Brain microvascular endothelial cell (primary cell): ENCODE data around the gene RANBP17.
"Not testable (repeated sequence)": the region's sequence is repeated elsewhere in the genome, so short reads cannot be mapped to it uniquely, and the experiment has no call there.

Source experiments
- DNase-seq: peaks from one replicate; pipeline ENCODE4 v3.0.0-alpha.2; 2020
- H3K27ac ChIP-seq: fragments of 250-450 bp; sonication (Bioruptor Pico); 2 replicates; pipeline ENCODE4 v1.5.1; 2020; ENCODE audit warnings: mild to moderate bottlenecking, moderate library complexity
- H3K27me3 ChIP-seq: fragments of 250-450 bp; sonication (Bioruptor Pico); replicated peaks from 2 replicates; pipeline ENCODE4 v1.5.1; 2020; ENCODE audit warnings: mild to moderate bottlenecking
- H3K36me3 ChIP-seq: fragments of 250-450 bp; sonication (Bioruptor Pico); replicated peaks from 2 replicates; pipeline ENCODE4 v1.5.1; 2020; ENCODE audit warnings: mild to moderate bottlenecking
- H3K4me3 ChIP-seq: 2 replicates; pipeline ENCODE4 v1.5.1; 2011; ENCODE audit warnings: low read depth, mild to moderate bottlenecking, control low read depth, low read length, moderate library complexity
- CTCF ChIP-seq: IDR thresholded peaks from 2 replicates; pipeline ENCODE4 v1.5.1; 2011; ENCODE audit warnings: low read depth, mild to moderate bottlenecking, moderate library complexity, low read length, control low read depth, inconsistent platforms; ENCODE audit errors: missing control alignments
- in situ Hi-C: cut with HindIII; loops from 2 replicates; pipeline ENCODE4 v1.10.0; 2017; ENCODE audit warnings: low sequenced_read_pairs, low pct_ligation_motif_present

The RANBP17 gene

GRCh38 chr5:170903075-170903474, 41.3 kb downstream of the RANBP17 start:
- in situ Hi-C loops: no loop called here
- H3K4me3 ChIP-seq: no peak overlapping the region
- no peak overlapping the region for H3K27ac ChIP-seq
- TF ChIP-seq CTCF: no peak
- H3K36me3 ChIP-seq: no peaks in the 10 kb centered on the region
- no peak for DNase-seq
- no peaks in the 10 kb centered on the region for H3K27me3 ChIP-seq

GRCh38 chr5:170907758-170908157, 45.9 kb downstream of the RANBP17 start:
- no peak for TF ChIP-seq CTCF
- peak; percentile 31 for DNase-seq
- H3K27ac ChIP-seq: no peak overlapping the region
- H3K27me3 ChIP-seq: no peaks in the 10 kb centered on the region
- in situ Hi-C loops: no loop called here
- H3K4me3 ChIP-seq: no peak overlapping the region
- no peaks in the 10 kb centered on the region for H3K36me3 ChIP-seq

DNA sequence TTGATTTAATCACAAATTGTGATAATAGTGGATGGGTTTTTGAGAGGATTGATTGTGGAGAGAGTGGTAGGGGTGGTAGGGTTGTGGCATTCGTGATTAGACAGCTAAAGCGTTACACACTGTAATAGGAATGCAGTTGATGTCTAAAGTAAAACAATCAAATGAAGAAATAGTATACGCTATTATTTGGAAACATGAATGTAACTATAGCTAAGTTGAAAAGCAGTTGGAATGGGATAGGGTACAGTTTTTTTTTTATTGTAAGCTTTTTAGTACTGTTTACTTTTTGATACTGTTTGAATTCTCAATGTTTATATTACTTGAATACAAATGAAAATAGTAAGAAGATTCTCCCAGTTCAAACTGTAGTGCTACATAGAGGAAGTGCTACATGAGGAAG, 51.8 kb downstream of the RANBP17 start:
- no peak overlapping the region for H3K4me3 ChIP-seq
- no peak overlapping the region for H3K27ac ChIP-seq
- H3K36me3 ChIP-seq: no peaks in the 10 kb centered on the region
- no peaks in the 10 kb centered on the region for H3K27me3 ChIP-seq
- no peak for TF ChIP-seq CTCF
- in situ Hi-C loops: no loop called here
- DNase-seq: no peak

GRCh38 chr5:170917113-170917512, 55.3 kb downstream of the RANBP17 start:
- in situ Hi-C loops: no loop called here
- no peak for TF ChIP-seq CTCF
- no peak for DNase-seq
- H3K27ac ChIP-seq: no peak overlapping the region
- H3K27me3 ChIP-seq: no peaks in the 10 kb centered on the region
- H3K4me3 ChIP-seq: no peak overlapping the region
- no peaks in the 10 kb centered on the region for H3K36me3 ChIP-seq

DNA sequence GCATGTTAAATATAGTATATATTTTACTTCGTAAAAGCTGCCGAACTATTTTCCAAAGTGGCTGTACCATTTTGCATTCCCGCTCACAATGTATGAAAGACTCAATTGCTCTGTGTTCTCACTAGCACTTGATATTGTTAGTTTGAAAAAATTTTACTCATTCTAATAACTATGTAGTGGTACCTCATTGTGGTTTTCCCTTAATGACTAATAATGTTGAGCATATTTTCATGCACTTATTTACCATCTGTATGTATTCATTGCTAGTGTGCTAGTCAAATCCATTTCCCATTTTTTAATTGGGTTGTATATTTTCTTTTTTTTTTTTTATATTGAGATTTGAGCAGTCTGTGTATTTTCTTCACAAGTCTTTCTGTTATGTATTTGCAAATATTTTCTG, 58.4 kb downstream of the RANBP17 start:
- TF ChIP-seq CTCF: no peak
- DNase-seq: no peak
- Histone ChIP-seq H3K27ac (no peak overlapping the region), H3K36me3 (no peaks in the 10 kb centered on the region), H3K4me3 (no peak overlapping the region), H3K27me3 (no peaks in the 10 kb centered on the region)
- in situ Hi-C loops: no loop called here

- in situ Hi-C loops, H3K4me3 ChIP-seq, H3K27me3 ChIP-seq, H3K36me3 ChIP-seq, H3K27ac ChIP-seq: not testable (repeated sequence)
- peak; percentile 34 for DNase-seq
Observed at GRCh38 chr5:170922331-170922730, 60.5 kb downstream of the RANBP17 start.
